OCI-LY3 (cell line): ENCODE measurements around the gene NAMPT.

ENCODE experiments used
- CTCF ChIP-seq: fragments of 200-600, 300-600 bp; sonication (generic); IDR thresholded peaks from 2 replicates; pipeline ENCODE4 v1.5.1; 2014; ENCODE audit warnings: antibody characterized with exemption, low read length, low read depth
- EZH2phosphoT487 ChIP-seq: fragments of 200-600 bp; shearing (Covaris generic); IDR thresholded peaks from 2 replicates; pipeline ENCODE4 v1.6.1; 2018; ENCODE audit warnings: antibody characterized with exemption, mixed run types, low read depth

DNA sequence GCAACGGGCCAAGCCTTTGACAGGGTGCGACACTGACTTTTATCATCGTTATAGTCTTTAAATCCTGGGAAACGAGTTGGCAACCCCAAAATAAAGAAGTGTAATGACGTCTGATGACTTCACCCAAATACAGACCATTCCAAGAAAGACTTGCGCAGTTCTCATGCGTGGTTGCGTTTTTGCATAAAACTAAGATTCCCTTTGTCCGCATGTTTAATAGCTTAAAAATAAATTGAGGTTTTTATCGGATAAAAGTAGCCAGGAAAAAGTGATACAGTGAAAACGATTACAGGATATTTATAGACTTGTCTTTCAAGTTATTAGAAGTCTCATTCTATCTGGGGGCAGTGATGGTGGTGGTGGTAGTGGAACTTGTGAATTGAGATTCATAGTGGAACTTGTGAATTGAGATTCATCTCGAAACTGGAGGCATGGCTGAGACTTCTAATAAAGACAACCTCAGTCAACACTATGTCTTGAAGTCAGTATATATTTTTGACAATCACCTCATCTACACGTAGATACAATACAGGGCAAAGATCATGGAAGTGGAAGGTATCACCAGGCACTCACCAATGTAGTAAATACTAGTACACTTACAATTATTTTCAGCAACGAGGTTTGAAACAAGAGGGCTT, 1.2 kb upstream of the NAMPT start:
- TF ChIP-seq CTCF (no peak), EZH2phosphoT487 (no peak)
